HL-60 (cell line): ENCODE results near the gene BRAF.

ENCODE experiments used
- DNase-seq, 2 experiments: peaks; one replicate each; pipeline ENCODE4 v3.0.0-alpha.2; 2010 to 2020; ENCODE audit warnings: low read depth in 1 of 2, low spot score in 1 of 2
- H3K27ac ChIP-seq: fragments of 250-450 bp; sonication (Bioruptor Pico); replicated peaks from 2 replicates; pipeline ENCODE4 v1.5.1; 2020; ENCODE audit warnings: mild to moderate bottlenecking, moderate library complexity
- H3K27me3 ChIP-seq: fragments of 250-450 bp; sonication (Bioruptor Pico); 2 replicates; pipeline ENCODE4 v1.5.1; 2021; ENCODE audit warnings: mild to moderate bottlenecking, moderate library complexity; ENCODE audit not compliant: insufficient read depth, poor library complexity, severe bottlenecking
- H3K4me3 ChIP-seq: replicated peaks from 2 replicates; pipeline ENCODE4 v1.5.1; 2011; ENCODE audit warnings: mild to moderate bottlenecking, control low read depth, low read length; ENCODE audit not compliant: insufficient read depth
- CTCF ChIP-seq: IDR thresholded peaks from one replicate; pipeline ENCODE4 v1.5.1; 2011; ENCODE audit warnings: low read length, control low read depth, inconsistent platforms; ENCODE audit not compliant: insufficient read depth
- GABPA ChIP-seq: IDR thresholded peaks from 2 replicates; pipeline ENCODE4 v1.6.1; 2012; ENCODE audit warnings: low read depth
- POLR2AphosphoS5 ChIP-seq: IDR thresholded peaks from 2 replicates; pipeline ENCODE4 v1.6.1; 2012; ENCODE audit warnings: low read depth
- SPI1 ChIP-seq: IDR thresholded peaks from 2 replicates; pipeline ENCODE4 v1.6.1; 2012; ENCODE audit warnings: low read depth, mild to moderate bottlenecking, borderline replicate concordance
- TF ChIP-seq, protein P1 (sequence below): IDR thresholded peaks from 2 replicates; pipeline ENCODE4 v1.6.1; 2012; ENCODE audit warnings: low read depth; ENCODE audit not compliant: insufficient replicate concordance

The BRAF gene

GRCh38 chr7:140881507-140882228 is 43.1 kb downstream of the BRAF start:
- Histone ChIP-seq H3K27me3 (no peaks in the 10 kb centered on the region), H3K27ac (no peak overlapping the region), H3K4me3 (no peak overlapping the region)
- TF ChIP-seq SPI1 (no peak), POLR2AphosphoS5 (no peak), GABPA (no peak), CTCF (no peak)
- TF ChIP-seq, protein P1, sequence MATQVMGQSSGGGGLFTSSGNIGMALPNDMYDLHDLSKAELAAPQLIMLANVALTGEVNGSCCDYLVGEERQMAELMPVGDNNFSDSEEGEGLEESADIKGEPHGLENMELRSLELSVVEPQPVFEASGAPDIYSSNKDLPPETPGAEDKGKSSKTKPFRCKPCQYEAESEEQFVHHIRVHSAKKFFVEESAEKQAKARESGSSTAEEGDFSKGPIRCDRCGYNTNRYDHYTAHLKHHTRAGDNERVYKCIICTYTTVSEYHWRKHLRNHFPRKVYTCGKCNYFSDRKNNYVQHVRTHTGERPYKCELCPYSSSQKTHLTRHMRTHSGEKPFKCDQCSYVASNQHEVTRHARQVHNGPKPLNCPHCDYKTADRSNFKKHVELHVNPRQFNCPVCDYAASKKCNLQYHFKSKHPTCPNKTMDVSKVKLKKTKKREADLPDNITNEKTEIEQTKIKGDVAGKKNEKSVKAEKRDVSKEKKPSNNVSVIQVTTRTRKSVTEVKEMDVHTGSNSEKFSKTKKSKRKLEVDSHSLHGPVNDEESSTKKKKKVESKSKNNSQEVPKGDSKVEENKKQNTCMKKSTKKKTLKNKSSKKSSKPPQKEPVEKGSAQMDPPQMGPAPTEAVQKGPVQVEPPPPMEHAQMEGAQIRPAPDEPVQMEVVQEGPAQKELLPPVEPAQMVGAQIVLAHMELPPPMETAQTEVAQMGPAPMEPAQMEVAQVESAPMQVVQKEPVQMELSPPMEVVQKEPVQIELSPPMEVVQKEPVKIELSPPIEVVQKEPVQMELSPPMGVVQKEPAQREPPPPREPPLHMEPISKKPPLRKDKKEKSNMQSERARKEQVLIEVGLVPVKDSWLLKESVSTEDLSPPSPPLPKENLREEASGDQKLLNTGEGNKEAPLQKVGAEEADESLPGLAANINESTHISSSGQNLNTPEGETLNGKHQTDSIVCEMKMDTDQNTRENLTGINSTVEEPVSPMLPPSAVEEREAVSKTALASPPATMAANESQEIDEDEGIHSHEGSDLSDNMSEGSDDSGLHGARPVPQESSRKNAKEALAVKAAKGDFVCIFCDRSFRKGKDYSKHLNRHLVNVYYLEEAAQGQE = no peak
- no peak for DNase-seq

GRCh38 chr7:140877249-140877524 is 47.5 kb downstream of the BRAF start:
- no peak overlapping the region for H3K4me3 ChIP-seq
- no peak overlapping the region; the same call in 1 of the 2 replicates for H3K27ac ChIP-seq
- TF ChIP-seq, protein P1 = no peak
- TF ChIP-seq GABPA (no peak), SPI1 (no peak), POLR2AphosphoS5 (no peak), CTCF (no peak)
- H3K27me3 ChIP-seq = no peaks in the 10 kb centered on the region
- peak in 1 of 2 experiments; percentile 14 for DNase-seq

DNA sequence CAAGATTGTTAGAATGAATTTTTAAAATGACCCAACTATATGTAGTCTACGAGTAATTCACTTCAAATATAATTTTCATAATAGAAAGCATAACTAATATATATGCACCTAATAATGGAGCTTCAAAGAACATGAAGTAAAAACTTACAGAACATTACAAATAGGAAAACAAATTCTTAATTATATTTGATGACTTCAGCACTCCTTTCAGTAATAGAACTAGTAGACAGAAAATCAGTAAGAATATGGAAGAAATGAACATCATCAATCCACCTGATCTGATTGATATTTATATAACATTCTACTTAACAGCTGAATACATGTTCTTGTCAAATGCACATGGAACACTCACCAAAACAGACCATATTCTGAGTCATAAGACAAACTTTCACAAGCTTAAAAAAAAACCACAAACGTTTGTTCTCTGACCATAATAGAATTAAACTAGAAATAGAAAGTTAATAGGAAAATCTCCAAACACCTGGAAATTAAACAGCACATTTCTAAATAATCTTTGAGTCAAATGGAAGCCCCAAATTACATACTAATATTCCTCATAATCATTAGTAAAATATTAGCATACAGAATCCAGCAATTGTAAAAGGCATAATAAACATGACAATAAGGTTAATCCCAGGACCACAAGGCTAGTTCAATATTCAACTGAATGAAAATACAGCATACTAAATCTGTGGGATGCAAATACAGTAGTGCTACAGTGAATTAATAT is 48.0 kb downstream of the BRAF start:
- DNase-seq = peak in 1 of 2 experiments; percentile 42
- no peak for TF ChIP-seq POLR2AphosphoS5
- TF ChIP-seq, protein P1 = no peak
- TF ChIP-seq CTCF = no peak
- TF ChIP-seq SPI1 = no peak
- no peak for TF ChIP-seq GABPA
- no peaks in the 10 kb centered on the region for H3K27me3 ChIP-seq

More for the DNA sequence above, 48.0 kb downstream of the BRAF start:
- H3K27ac ChIP-seq = peak overlapping the region; percentile 33
- no peak overlapping the region for H3K4me3 ChIP-seq
